Frontal cortex (tissue), 1 donor: ENCODE results near the gene GPR149. TPM values are rescaled to one million over a fixed set of nuclear protein-coding genes. Genes with fewer than 3 reads are reported as not detected.

Experiments
- small RNA-seq: library from RNA; depleted of rRNA; stranded (forward); fragments of <200 nt; gene quantifications from one replicate; pipeline ENCODE3, GENCODE V24; 2014
- total RNA-seq: library from RNA; depleted of rRNA; stranded (reverse); fragments of >200 nt; gene quantifications from one replicate; pipeline ENCODE4 v1.2.3, GENCODE V29; 2014

Gene GPR149
- total RNA-seq, 1 donor from 2014 or later = 7.7 TPM

Small RNA genes within 50 kb of the gene (small RNA-seq; reads per million reads assigned to genes)
- not detected for gene RF01210

Other genes with a start within 250 kb of the GPR149 start
- gene DHX36, start 105.7 kb downstream of the GPR149 start, total RNA-seq = 114 TPM